HG03571 (cell line): ENCODE measurements around the gene SDS.

Experiments used
- ATAC-seq: cut with Tn5 transposase; IDR thresholded peaks from one replicate; pipeline ENCODE4 v1.9.1; 2021; ENCODE audit not compliant: unreplicated experiment

Gene SDS

GRCh38 chr12:113427882-113428281 is 24.2 kb upstream of the SDS start:
- ATAC-seq: no peak

DNA sequence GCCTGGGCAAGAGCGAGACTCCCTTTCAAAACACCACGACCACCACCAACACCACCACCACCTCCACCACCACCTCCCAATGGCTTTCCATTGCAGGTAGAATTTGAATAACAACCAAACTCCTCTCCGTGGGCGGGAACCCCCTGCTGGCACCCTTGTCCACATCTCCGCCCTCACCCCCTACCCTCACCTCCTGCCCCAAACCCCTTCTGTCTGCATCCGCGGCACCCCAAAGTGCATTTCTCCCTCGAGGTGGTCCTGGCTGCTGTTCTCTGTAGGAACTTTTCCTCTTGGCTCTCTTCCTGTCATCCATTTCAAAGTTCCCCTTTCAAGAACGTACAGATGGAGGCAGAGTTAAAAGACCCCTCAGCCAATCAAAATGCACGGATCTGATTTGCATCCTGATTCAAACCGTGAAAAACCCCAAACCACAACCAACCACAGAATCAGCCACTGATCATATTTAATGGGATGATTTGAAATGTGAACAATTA is 22.3 kb upstream of the SDS start:
- ATAC-seq: no peak

DNA sequence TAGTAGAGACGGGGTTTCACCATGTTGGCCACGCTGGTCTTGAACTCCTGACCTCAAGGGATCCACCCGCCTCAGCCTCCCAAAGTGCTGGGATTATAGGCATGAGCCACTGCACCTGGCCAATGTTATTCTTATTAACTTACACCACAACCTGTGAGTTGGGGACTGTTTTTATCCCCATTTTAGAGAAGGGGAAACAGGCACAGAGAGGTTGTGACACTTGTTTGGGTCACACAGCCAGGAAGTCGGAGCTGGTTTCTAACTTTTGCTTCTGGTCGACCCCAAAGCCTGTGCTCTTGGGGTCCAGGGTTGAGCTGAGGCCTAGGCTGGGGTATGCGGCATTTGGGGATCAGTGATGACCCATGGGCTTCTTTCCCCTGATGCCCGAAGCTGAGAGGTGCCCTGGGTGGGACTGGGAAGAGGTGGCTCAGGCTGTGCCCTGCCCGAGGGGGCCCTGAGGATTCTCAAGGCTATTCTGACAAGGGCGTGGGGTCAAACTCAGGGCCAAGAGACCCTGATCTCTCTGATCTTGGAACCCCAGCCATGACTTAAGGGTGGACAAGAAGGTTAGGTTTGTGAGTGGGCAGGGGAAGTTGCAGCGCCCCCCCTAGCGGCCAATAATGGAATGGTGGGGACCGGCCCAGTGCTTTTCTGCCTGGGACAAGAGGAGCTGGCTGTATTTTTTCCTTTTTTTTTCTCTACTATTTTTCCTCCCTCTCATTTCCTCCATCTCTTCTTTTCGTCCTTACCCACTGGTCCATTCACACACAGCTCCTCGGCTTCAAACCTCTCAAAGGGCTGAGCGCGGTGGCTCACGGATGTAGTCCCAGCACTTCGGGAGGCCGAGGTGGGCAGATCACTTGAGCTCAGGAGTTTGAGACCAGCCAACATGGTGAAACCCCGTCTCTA is 21.5 kb upstream of the SDS start:
- ATAC-seq: no peak

DNA sequence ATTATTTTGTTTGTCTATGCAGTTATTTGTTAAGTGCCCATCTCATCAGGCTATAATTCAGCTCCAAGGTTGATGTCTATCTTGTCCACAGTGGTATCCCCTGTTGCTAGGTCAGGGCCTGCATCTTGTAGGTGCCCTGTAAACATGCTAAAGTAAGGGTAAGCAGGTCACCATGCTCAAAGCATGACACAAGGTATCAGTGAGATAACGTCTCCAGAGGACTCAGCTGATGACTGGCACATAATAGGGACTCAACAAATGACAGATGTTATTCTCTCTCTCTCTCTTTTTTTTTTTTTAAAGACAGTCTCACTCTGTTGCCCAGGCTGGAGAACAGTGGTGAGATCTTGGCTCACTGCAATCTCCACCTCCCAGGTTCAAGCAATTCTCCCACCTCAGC is 20.8 kb upstream of the SDS start:
- no peak for ATAC-seq

- ATAC-seq: no peak
These were observed 19.4 kb upstream of the SDS start for GRCh38 chr12:113422886-113423669.

DNA sequence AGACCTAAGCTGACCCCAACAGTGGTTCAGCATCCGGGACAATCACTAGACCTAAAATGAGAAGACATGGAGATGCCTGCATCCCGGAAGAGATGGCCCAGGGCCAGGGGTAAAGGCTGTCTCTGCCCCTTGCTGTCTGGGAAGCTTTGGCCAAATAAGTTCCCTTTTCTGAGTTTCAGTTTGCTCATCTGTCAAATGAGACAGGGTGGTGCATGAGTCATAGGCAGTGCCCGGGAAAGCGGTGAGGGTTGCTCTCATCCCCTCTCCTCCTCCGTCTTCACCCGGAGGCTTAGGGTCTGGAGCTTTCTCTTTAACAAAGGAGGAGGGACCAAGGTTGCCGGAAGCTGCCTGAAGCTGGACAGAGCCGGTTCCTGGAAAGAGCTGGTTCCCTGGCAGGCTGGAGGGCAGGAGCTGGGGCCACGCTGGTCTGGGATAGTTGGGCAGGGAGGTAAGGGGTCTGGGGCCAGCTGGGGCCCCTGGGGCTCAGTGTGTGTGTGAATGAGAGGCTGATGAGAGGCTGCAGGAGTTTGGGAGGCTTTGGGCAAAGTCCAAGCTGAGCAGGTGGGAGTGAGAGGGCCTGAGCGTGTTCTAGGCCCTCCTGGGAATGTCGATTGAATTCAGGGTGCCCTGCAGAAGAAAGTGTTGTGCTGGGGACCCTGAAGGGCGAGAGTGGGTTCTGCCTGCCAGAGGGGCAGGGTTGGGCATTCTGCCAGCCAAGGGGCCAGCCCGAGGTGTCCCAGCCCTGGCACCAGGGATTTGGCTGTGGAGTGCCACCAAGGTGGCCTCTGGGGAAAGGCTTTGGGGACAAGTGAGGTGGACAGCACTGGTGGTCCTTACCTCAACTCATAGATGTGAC is 18.6 kb upstream of the SDS start, which contains the start of gene SDSL:
Gene SDSL (plus strand): TSS at position 351 of the 856 bp plus-strand sequence. CDS start 5,603 bp downstream, outside the sequence.
- ATAC-seq: peak; percentile 93

GRCh38 chr12:113420996-113421595 is 17.4 kb upstream of the SDS start:
- no peak for ATAC-seq

DNA sequence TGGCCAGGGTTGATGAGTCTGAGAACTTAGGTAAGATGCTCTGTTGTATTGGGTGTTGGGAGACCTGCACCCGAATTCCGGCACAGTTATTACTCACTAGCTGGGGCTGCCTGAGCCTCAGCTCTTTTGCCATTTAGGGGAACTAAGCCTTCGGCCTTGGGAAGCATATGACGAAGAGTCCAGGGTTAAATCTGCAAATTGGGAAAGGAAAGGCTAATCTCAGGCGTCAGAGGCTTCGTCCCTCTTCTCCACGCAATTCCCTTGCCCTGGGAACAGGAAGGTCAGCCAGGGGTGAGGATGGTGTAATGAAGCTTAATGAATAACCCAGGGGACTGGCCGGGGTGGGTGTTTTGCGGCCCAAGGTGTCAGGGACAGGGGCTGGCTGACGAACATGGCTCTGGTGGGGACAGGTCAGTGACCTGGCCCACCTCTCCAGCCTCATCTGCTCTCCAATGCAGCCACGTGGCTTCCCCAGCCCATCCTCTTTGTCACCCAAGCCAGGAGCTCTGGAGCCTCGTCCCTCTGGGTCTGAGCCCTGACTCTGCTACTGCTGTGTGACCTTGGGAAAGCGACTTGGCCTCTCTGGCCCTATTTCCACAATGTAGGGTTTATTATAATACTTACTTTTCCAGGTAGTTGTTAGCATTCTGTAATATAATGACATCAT is 14.7 kb upstream of the SDS start:
- no peak for ATAC-seq

DNA sequence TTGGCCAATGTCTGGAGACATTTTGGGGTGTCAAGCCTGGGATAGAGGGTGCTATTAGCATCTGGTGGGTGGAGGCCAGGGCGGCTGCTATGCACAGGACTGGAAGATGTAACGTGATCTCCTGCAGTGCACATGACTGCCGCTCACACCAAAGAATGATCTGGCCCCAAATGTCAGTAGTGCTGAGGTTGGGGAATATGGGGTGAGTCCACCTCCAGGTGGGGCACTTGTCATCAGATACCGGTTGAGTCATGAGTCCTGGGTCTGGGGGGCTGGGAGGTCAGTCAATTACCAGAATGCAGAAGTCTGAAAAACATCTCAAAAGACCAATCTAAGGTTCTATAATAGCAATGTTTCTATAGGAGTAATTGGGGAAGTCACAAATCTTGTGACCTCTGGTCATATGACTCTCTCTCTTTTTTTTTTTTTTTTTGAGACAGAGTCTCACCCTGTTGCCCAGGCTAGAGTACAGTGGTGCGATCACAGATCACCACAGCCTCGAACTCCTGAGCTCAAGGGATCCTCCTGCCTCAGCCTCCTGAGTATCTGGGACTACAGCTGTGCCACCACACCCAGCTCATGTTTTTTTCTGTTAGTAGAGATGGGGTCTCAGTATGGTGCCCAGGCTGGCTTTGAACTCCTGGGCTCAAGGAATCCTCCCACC is 12.5 kb upstream of the SDS start:
- no peak for ATAC-seq

DNA sequence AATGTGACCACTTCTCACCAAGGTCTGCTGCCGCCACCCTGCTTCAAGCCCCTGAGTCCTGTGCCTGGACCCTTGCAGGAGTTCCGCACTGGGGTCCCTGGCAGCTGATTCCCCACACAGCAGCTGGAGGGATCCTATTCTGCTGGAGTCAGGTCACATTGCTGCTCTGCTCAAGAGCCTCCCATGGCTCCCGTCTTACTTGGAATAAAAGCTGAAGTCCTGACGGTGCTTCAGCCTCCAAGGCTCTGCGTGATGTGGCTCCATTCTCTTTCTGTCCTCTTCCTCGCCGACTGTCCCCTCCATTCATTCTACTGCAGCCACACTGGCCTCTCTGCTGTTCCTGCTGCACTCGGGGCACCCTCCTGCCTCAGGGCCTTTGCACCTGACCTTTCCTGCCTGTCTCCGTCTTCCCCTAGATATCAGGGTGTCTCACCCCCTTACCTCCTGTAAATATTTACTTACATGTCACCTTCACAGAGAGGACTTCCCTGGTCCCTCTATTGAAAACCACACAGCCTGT is 10.9 kb upstream of the SDS start:
- no peak for ATAC-seq

DNA sequence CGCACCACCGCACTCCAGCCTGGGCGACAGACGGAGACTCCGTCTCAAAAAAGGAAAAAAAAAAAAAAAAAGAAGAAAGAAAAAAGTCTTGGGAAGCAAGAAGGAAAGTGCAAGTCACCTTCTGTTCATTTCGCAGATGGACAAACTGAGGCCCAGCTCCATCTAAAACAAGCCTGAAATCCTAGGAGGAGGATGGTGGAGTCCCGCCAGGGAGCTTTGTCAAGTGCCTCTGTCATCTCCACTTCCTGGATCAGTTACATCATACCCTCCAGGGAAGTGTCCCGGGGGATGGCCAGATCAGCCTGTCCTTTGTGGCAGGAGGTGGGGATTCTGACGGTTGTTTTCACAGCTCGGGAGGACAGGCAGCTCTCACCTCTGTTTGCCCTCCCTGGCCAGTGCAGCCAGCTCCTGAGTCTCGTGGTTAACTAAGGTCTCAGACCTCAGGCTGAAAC is 9.8 kb upstream of the SDS start:
- no peak for ATAC-seq

- ATAC-seq: no peak
These were observed 5.9 kb upstream of the SDS start for GRCh38 chr12:113409462-113410124.

DNA sequence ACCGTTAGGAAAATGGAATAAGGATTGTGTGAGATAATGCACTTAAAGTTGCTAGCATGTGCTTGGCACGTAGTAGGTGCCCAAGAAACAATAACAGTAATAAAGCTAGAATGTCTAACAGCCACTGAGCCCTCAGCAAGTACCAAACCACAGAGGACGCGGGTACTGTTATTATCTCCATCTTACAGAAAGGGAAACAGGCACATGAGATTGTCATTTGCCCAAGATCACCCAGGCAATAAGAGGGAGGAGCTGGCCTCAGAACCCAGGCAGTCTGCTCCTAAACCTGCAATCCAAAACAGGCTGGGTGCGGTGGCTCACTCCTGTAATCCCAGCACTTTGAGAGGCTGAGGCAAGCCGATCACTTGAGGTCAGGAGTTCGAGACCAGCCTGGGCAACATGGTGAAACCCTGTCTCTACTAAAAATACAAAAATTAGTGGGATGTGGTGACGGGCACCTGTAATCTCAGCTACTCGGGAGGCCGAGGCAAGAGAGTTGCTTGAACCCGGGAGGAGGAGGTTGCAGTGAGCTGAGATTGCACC is 5.1 kb upstream of the SDS start:
- no peak for ATAC-seq

DNA sequence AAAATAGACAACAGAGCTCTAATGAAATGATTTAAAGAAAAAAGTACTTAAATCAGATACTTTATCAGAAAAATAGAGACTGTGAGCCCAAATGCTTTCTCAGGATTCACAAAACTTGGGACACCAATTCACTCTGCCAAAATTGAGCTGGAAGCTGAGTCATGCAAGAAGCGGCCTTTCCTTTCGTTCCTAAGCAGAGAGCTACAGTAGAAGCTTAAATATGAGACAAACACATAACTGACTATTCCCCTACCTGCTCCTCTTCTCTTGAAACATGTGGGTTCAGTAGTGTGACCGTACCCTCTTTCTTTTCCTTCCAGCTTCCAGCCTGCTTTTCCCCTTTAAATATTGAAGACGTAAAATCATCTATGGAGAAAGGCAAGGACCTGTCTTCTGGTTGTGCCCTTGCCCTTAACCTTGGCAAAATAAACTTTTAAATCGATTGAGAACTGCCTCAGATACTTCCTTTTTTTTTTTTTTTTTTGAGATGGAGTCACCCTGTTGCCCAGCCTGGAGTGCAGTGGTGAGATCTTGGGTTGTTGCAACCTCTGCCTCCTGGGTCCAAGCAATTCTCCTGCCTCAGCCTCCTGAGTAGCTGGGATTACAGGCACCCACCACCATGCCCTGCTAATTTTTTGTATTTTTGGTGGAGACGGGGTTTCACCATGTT is 4.4 kb upstream of the SDS start:
- ATAC-seq: no peak

DNA sequence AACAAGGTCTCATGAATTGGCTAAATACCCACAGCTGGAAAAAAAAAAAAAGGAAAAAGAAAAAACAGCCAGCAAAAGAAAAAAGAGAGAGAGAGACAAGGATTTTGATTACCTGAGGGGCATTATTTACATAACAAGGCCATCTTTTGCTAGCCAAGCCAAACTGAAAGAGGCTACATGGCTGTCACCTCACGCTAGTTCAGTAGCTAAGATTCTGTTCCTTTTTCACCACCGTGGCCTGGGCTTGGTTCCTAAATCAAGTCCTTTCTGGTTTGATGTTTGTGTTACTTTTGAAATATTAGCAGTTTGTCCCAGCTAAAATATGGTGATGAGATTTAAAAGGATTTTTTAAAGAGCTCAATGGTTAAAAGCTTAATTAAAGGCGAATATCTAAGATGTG is 2.0 kb upstream of the SDS start:
- no peak for ATAC-seq

- ATAC-seq: no peak
These were observed 964 bp downstream of the SDS start for GRCh38 chr12:113402586-113403260.
